Stimulated activated CD8-positive, alpha-beta memory T cell treated with anti-CD3 and anti-CD28 coated beads, Interleukin-4, amount 100 ng/mL, for 24 hours (primary cell): ENCODE results near the gene PKHD1.

Experiments
- DNase-seq: peaks from one replicate; pipeline ENCODE4 v3.0.0-alpha.2; 2020; ENCODE audit warnings: low read depth

The PKHD1 gene

DNA sequence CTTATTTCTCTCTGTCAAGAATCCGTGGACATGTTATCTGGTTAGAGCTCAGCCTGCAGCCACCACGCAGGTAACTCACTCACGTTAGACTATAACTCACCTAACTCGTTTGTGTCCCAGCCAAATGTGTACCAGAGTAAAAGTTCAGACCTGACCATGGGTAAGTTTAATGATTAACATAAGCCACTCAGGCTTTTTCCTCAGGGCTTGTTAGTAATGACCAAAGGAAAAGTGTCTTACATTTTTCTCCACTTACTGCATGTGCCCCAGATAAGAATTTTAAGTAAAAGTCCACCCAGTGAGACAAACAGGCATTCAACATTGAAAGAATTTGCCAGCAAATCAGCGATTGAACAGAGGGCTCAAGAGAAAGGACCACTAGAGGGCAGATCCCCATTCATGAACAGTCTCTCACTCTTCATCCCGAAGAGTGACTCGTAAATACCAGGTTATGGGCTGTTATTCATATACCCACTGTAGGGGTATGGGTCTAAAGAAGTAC lies at the start of gene PKHD1:
Gene PKHD1 (minus strand): TSS at position 116 of the 502 bp plus-strand sequence. CDS start 2,680 bp downstream, outside the sequence.
- no peak for DNase-seq

- no peak for DNase-seq
Measured at GRCh38 chr6:52136934-52137467, 49.6 kb upstream of the PKHD1 start.

- no peak for DNase-seq
Measured at GRCh38 chr6:52136055-52136454, 48.6 kb upstream of the PKHD1 start.

DNA sequence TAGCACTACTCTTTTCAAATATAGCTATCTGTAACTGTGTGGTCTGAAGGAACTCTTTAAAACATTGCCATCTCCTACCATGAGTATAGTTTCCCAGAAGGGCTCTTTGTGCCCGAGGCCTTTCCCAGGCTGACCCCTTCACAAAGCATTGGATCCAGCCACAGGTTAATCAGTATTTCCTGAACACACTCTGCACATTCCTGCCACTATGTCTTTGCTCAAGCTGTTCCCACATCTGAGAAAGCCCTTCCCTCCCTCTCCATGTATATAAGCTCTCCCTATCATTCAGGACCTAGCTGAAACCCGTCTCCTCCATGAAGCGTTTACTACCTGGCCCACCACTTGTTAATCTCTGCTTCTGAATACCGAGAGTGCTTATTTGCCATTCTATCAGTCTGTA lies 47.8 kb upstream of the PKHD1 start:
- no peak for DNase-seq

DNA sequence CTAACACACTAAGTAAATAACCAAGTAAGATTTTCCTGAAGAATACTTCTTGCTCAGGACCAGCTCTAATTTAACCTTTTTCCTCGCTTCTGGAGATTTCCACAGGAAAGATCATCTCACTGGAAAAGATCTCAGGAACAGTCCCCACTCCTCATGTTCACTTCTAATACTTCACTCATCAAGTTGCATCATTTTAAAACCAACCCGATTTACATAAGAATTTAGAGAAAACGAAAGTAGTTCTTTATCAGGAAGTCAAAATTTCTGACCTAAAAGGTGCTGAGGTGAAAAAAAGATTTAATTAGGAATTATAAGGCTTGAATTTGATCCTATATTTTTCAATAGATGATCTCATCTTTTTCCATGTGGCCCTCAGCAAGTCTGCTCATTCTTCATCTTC lies 46.6 kb upstream of the PKHD1 start:
- no peak for DNase-seq

- DNase-seq, result no peak
Measured at GRCh38 chr6:52133324-52133723, 45.9 kb upstream of the PKHD1 start.

- DNase-seq, result no peak
Measured at GRCh38 chr6:52132292-52132691, 44.9 kb upstream of the PKHD1 start.

- no peak for DNase-seq
Measured at GRCh38 chr6:52130440-52130839, 43.0 kb upstream of the PKHD1 start.

DNA sequence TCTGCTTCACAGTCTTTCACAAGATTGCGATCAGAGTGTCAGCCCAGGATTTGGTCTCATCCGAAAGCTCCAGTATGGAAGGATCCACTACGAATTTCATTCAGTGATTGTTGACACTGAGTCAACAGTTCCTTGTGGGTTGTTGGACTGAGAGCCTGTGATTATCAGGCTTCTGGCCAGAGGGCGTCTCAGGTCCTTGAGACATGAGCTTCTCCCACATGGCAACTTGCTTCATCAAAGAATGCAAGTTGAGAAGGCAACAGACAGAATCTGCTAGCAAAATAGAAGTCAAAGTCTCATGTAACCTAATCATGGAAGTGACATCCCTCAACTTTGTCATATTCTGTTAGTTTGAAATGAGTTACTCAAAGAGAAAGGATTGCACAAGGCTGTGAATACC lies 40.5 kb upstream of the PKHD1 start:
- no peak for DNase-seq

DNA sequence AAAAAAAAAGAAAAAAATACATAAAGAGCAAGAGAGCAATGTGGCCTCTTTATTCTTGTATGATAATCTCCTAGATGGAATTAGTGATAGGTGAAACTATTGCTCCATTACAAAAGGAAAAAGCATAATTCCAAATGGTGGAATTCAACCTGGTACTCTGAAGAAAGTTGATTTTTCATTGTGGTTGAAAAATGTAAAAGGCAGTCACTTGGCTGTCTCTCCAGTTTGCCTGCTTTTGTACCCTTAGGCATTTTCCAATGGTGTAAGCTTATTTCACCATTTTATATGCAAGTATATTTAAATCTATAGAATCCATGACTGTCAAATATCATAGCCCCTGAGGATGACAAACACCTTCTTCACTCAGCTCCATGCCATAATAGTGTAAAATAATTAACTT lies 38.8 kb upstream of the PKHD1 start:
- no peak for DNase-seq

DNA sequence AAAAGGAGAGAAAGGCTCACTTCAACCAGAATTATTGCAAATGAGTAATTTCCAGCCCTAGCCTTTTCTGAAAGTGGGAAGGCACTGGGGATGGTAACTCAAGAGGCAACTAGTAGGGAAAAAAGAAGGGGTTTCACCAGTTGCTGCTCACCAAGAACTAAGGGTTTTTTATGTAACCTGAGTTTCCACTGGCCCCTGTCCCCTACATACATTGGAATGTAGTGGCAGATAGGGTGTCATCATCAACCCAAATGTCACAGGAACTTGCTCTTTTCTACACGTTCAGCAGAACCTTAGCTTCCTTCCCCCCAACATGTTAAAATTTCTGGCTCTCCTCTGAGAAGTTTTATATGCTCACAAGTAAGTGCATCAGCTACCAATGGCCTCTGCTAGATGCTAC lies 38.2 kb upstream of the PKHD1 start:
- DNase-seq, result no peak

GRCh38 chr6:52125139-52125538 lies 37.7 kb upstream of the PKHD1 start:
- no peak for DNase-seq

DNA sequence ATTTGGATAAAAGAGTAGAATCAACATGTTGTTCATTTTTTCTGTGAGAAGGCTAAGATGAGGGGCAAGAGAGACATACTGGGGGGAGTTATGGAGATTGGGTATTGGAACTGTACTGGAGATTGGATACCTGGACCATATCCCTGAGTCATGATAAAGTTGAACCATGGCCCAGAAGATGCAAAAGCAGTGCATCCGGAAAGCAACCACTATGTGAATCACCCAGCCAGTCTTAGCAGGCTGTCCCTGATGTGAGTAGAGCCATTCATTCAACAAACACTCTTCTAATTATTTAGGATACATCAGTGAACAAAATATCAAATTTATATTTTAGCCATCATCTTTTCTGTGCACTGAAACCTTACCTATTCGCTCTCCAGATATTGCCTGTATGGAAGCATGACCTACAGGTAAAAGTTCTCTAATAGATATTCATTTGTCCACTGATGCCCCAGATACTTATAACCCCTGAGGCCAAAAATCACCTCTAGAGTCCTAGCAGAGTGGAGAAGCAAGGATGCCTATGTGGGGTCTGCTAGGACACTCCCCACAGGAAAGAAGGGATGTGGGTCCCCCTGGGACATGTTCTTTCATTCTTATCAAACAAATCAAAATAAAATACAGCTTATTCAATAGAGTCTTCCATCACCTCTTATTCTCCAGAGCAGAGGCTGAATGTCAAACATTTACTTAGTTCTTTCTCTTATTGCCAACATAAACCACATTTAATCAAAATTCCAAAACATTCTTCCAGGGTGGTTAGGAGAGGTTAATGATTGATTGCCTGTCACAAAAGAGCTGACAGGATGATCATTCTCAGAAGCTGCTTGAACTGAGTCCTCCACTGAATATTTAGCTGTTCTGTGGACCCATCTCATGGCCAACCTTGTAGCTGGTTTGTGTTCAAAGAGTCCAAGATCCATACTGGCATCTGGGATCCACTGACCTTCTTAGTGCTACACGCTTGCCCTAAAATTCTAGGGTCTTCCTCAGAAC lies 37.0 kb upstream of the PKHD1 start:
- DNase-seq, result no peak

GRCh38 chr6:52123251-52123650 lies 35.8 kb upstream of the PKHD1 start:
- no peak for DNase-seq

DNA sequence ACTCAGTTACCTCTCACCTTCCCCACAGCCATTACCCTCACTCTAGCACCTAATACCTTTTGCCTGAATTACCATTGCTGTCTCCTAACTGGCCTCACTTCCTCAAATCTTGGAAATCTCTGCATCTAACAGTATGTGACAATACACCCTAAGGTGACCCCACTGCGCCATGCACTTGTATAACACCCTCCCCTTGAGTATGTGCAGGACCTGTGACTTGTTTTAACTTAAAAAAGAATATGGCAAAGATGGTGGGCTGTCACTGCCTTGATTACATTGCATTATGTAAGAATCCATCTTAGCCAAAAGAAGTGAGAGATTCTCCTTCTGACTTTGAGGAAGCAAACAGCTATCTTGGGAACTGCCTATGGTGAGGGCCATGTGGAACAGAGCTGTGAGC lies 29.9 kb upstream of the PKHD1 start:
- no peak for DNase-seq

DNA sequence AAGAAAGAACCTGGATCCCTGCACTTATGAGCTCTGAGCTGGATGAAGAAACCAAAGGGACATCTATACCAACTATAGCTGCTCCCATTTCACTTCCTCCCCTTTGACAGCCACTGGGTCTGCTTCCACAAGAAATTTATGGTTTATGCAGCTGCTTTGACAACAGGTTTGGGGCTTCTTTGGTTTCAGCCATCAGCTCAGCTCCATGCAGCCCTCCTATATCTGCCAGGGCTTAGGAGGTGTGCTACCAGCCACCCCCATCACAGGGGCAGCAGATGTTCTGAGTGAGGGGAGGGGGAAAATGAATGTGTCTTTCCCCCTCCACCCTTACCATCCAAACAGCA lies 29.2 kb upstream of the PKHD1 start:
- DNase-seq, result no peak

GRCh38 chr6:52115891-52116604 lies 28.6 kb upstream of the PKHD1 start:
- no peak for DNase-seq

GRCh38 chr6:52115145-52115741 lies 27.8 kb upstream of the PKHD1 start:
- no peak for DNase-seq

DNA sequence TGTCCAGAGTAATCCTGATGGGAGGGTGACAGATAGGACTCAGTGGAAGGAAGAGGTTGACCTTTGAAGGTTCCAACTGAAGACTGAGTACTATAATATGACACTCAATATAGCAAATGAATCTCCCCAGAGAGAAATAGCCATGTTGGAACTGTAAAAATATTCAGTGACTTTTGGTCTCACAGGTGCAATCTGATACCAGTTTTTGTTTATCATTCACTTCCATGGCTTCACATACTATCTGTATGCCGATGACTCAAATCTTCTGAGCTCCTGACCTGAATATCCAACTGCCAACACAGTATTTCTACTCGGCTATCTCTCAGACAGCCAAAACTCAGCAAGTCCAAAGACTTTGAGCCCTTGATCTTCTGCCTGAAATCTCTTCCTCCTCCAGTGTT lies 21.8 kb upstream of the PKHD1 start:
- no peak for DNase-seq

DNA sequence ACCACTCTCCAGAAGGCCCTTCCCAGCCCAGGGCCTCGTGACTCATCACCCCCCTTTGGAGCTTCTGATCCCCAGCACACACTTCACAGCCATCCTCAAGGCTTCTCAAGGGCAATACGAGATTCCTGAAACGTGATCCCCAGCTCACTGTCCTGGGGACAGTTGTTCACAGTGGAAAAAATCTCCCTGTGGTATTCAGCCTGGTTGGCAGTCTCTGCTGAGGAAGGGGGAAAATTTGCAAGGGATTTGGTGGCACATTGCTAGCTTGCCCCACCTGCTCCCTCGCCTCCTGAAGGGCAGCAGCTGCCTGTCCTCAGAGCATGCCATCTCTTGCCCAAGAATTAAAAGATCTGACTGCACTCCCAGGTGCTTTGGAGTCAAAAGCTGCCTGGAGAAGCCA lies 20.7 kb upstream of the PKHD1 start:
- no peak for DNase-seq

DNA sequence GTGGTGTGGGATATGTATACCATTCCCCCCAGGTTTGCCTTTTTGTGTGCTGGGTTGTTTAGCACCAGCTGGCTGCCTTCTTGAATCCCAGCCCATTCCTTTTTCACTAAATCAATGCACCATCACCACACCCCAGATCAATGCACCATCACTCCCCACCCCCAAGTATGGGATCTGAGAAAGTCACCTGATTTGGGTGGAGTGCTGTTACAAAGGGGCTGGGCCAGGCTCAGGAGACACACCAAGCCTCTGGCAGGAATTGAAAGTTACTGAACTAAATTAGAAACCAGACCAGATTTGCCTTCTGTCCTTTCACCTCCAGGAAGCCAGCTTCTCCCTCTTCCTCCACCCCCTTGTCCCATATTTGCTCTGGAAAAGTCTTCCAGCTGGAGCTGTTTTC lies 19.6 kb upstream of the PKHD1 start:
- no peak for DNase-seq

DNA sequence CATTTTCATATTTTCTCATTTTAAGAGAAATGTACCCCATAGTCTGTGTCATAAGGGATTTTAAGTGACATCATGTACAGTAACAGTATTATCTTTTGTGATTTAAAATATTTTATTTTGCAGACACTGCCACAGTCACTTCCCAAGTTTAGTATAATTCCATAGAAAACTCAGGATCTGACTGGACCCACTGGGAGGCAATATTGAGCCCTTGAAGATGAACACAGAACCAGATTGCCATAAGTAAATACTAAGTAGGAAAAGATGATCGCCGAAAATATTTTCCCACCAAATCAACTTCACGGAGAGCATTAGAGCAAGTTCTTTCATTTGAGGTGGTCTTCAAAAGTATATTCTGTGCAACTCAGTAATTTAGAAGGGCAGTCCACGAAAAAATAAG lies 17.6 kb upstream of the PKHD1 start:
- no peak for DNase-seq

DNA sequence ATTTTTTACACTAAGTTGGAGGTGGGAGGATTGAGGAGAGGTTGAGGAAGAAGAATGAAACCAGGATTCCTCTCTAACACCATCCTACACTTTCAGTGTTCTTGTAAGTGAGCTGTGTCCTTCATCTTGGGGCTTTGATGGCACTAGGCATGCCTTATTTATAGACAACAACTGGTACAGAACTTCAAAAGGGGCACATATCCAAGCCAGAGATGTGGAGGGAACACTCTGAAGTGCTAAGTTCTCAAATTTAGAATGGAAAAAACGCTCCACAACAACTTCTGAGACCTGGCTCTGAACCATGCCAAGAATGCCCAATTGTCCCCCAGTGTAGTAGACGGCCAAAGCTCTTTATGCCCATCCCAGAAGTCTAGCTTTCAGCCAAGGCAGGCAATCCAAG lies 16.2 kb upstream of the PKHD1 start:
- DNase-seq, result no peak
